ENCODE measurements around the gene MAOB.
"Not testable (repeated sequence)": the region's sequence is repeated elsewhere in the genome, so short reads cannot be mapped to it uniquely, and the experiment has no call there.

Gene MAOB

GRCh38 chrX:43735957-43736356 lies 146.3 kb downstream of the MAOB start:
- Histone ChIP-seq H3K4me3 (ENCODE audit: low read length) (no peak overlapping the region), H3K9me3 (ENCODE audit: control insufficient read depth, insufficient read depth, low read length) (no peaks in the 10 kb centered on the region), H3K4me1 (ENCODE audit: control insufficient read depth, insufficient read depth, low read length) (no peaks in the 10 kb centered on the region), H3K27ac (ENCODE audit: low read length) (no peak overlapping the region), H3K36me3 (ENCODE audit: control insufficient read depth, insufficient read depth, low read length) (no peaks in the 10 kb centered on the region), H3K27me3 (ENCODE audit: control insufficient read depth, insufficient read depth, low read length) (no peaks in the 10 kb centered on the region)
- no peak for DNase-seq (ENCODE audit: low read depth, low spot score)
- no CpG with 5 or more reads among the region's 3 CpGs for WGBS (ENCODE audit: insufficient coverage, insufficient read length)

DNA sequence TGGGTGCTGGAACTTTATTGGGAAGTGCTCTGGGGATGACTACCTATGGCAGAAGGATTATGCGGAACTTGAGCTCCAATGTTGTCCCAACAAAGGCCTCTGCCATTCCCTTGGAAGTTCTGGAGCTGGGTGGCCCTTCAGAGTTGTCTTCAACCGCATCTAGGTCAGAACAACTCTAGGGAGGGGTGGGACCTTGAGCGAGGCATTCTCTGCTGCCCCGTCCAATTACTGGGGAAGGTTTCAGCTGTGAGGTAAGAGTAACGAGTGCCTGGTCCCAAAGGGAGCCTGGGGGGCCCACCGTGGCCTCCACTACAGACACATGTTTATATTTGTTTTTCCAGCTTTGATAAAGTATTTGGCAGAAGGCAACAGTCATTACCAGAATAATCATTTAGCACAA lies 146.7 kb downstream of the MAOB start:
- Histone ChIP-seq H3K4me1 (ENCODE audit: control insufficient read depth, insufficient read depth, low read length) (no peaks in the 10 kb centered on the region), H3K27me3 (ENCODE audit: control insufficient read depth, insufficient read depth, low read length) (no peaks in the 10 kb centered on the region), H3K9me3 (ENCODE audit: control insufficient read depth, insufficient read depth, low read length) (no peaks in the 10 kb centered on the region), H3K4me3 (ENCODE audit: low read length) (no peak overlapping the region), H3K27ac (ENCODE audit: low read length) (no peak overlapping the region), H3K36me3 (ENCODE audit: control insufficient read depth, insufficient read depth, low read length) (no peaks in the 10 kb centered on the region)
- WGBS (ENCODE audit: insufficient coverage, insufficient read length): no CpG with 5 or more reads among the region's 6 CpGs
- no peak for DNase-seq (ENCODE audit: low read depth, low spot score)

- H3K36me3 ChIP-seq (ENCODE audit: control insufficient read depth, insufficient read depth, low read length): no peaks in the 10 kb centered on the region
- no peak overlapping the region for H3K4me3 ChIP-seq (ENCODE audit: low read length)
- no peaks in the 10 kb centered on the region for H3K4me1 ChIP-seq (ENCODE audit: control insufficient read depth, insufficient read depth, low read length)
- no peaks in the 10 kb centered on the region for H3K9me3 ChIP-seq (ENCODE audit: control insufficient read depth, insufficient read depth, low read length)
- H3K27me3 ChIP-seq (ENCODE audit: control insufficient read depth, insufficient read depth, low read length): no peaks in the 10 kb centered on the region
- no peak overlapping the region for H3K27ac ChIP-seq (ENCODE audit: low read length)
- DNase-seq (ENCODE audit: low read depth, low spot score): no peak
- WGBS (ENCODE audit: insufficient coverage, insufficient read length): no CpG with 5 or more reads among the region's 1 CpG
These were observed 147.8 kb downstream of the MAOB start for GRCh38 chrX:43734444-43734843.

- Histone ChIP-seq H3K4me3 (ENCODE audit: low read length) (no peak overlapping the region), H3K27me3 (ENCODE audit: control insufficient read depth, insufficient read depth, low read length) (no peaks in the 10 kb centered on the region), H3K27ac (ENCODE audit: low read length) (no peak overlapping the region), H3K36me3 (ENCODE audit: control insufficient read depth, insufficient read depth, low read length) (no peaks in the 10 kb centered on the region), H3K9me3 (ENCODE audit: control insufficient read depth, insufficient read depth, low read length) (no peaks in the 10 kb centered on the region), H3K4me1 (ENCODE audit: control insufficient read depth, insufficient read depth, low read length) (no peaks in the 10 kb centered on the region)
- WGBS (ENCODE audit: insufficient coverage, insufficient read length): no CpG with 5 or more reads among the region's 1 CpG
- DNase-seq (ENCODE audit: low read depth, low spot score): no peak
These were observed 148.6 kb downstream of the MAOB start for GRCh38 chrX:43733699-43734098.

DNA sequence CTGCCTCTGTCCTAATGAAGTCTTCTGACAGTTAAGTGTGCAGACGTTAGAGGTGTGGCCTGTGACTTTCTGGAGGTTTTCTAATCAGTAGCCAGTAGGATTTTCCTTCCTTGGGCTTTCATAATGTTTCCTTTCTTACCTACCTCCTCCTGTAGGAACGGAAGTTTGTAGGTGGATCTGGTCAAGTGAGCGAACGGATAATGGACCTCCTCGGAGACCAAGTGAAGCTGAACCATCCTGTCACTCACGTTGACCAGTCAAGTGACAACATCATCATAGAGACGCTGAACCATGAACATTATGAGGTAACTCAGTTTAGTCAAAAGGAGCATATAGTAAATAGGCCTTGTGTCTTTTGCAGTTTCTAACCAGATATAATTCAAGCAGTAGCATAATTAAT lies 151.2 kb downstream of the MAOB start:
- H3K27ac ChIP-seq (ENCODE audit: low read length): no peak overlapping the region
- no peaks in the 10 kb centered on the region for H3K9me3 ChIP-seq (ENCODE audit: control insufficient read depth, insufficient read depth, low read length)
- no peak overlapping the region for H3K4me3 ChIP-seq (ENCODE audit: low read length)
- no peaks in the 10 kb centered on the region for H3K36me3 ChIP-seq (ENCODE audit: control insufficient read depth, insufficient read depth, low read length)
- no peaks in the 10 kb centered on the region for H3K27me3 ChIP-seq (ENCODE audit: control insufficient read depth, insufficient read depth, low read length)
- no CpG with 5 or more reads among the region's 7 CpGs for WGBS (ENCODE audit: insufficient coverage, insufficient read length)
- H3K4me1 ChIP-seq (ENCODE audit: control insufficient read depth, insufficient read depth, low read length): no peaks in the 10 kb centered on the region
- DNase-seq (ENCODE audit: low read depth, low spot score): no peak

DNA sequence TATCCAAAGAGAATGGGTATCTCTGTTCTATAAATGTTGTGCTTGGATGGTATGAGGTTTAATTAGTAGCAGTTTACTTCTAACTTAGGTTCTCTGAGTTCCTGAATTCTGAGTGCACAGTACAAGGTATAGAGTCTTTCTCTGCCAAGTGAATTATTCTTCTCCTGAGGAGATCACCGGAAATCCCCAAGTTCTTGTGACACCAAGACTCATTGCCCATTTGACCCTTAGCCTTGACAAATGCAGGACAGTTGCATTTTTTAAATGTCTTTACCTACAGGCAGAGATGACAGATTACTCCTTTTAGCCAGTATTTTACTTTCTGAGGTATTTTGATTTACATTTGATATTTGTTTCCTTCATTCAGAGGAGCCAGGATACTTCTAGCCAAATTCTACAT lies 153.3 kb downstream of the MAOB start:
- Histone ChIP-seq H3K36me3 (ENCODE audit: control insufficient read depth, insufficient read depth, low read length) (no peaks in the 10 kb centered on the region), H3K4me3 (ENCODE audit: low read length) (no peak overlapping the region)

DNA sequence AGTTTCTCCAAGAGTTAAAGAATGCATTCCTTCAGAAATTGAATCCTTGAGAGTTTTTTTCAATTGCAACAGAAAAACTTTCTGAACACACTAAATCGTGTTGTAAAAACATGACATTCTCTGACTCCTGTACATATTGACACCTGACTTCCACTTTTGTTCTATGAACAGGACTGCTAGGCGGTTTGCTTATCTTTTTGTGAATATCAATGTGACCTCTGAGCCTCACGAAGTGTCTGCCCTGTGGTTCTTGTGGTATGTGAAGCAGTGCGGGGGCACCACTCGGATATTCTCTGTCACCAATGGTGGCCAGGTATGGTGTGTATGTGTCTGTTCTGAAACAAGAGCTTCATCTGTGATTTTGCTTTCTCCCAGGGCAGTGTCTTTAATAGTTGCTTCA lies 154.2 kb downstream of the MAOB start:
- no CpG with 5 or more reads among the region's 5 CpGs for WGBS (ENCODE audit: insufficient coverage, insufficient read length)
- Histone ChIP-seq H3K27me3 (ENCODE audit: control insufficient read depth, insufficient read depth, low read length) (no peaks in the 10 kb centered on the region), H3K4me1 (ENCODE audit: control insufficient read depth, insufficient read depth, low read length) (no peaks in the 10 kb centered on the region)

More for the DNA sequence above, 153.3 kb downstream of the MAOB start:
- H3K27me3 ChIP-seq (ENCODE audit: control insufficient read depth, insufficient read depth, low read length): no peaks in the 10 kb centered on the region
- H3K9me3 ChIP-seq (ENCODE audit: control insufficient read depth, insufficient read depth, low read length): no peaks in the 10 kb centered on the region
- no peak overlapping the region for H3K27ac ChIP-seq (ENCODE audit: low read length)
- DNase-seq (ENCODE audit: low read depth, low spot score): no peak
- WGBS (ENCODE audit: insufficient coverage, insufficient read length): no CpG with 5 or more reads among the region's 1 CpG
- H3K4me1 ChIP-seq (ENCODE audit: control insufficient read depth, insufficient read depth, low read length): no peaks in the 10 kb centered on the region

GRCh38 chrX:43727254-43727653 lies 155.0 kb downstream of the MAOB start:
- H3K27me3 ChIP-seq (ENCODE audit: control insufficient read depth, insufficient read depth, low read length); H3K4me3 ChIP-seq (ENCODE audit: low read length); DNase-seq (ENCODE audit: low read depth, low spot score); H3K36me3 ChIP-seq (ENCODE audit: control insufficient read depth, insufficient read depth, low read length); H3K4me1 ChIP-seq (ENCODE audit: control insufficient read depth, insufficient read depth, low read length); H3K9me3 ChIP-seq (ENCODE audit: control insufficient read depth, insufficient read depth, low read length); H3K27ac ChIP-seq (ENCODE audit: low read length): not testable (repeated sequence)
- WGBS (ENCODE audit: insufficient coverage, insufficient read length): no CpG with 5 or more reads among the region's 6 CpGs

More for the DNA sequence above, 154.2 kb downstream of the MAOB start:
- no peak for DNase-seq (ENCODE audit: low read depth, low spot score)
- no peak overlapping the region for H3K4me3 ChIP-seq (ENCODE audit: low read length)
- no peaks in the 10 kb centered on the region for H3K36me3 ChIP-seq (ENCODE audit: control insufficient read depth, insufficient read depth, low read length)
- H3K9me3 ChIP-seq (ENCODE audit: control insufficient read depth, insufficient read depth, low read length): no peaks in the 10 kb centered on the region
- no peak overlapping the region for H3K27ac ChIP-seq (ENCODE audit: low read length)

- no CpG with 5 or more reads among the region's 5 CpGs for WGBS (ENCODE audit: insufficient coverage, insufficient read length)
- H3K27me3 ChIP-seq (ENCODE audit: control insufficient read depth, insufficient read depth, low read length); H3K36me3 ChIP-seq (ENCODE audit: control insufficient read depth, insufficient read depth, low read length); H3K4me3 ChIP-seq (ENCODE audit: low read length); H3K27ac ChIP-seq (ENCODE audit: low read length); H3K4me1 ChIP-seq (ENCODE audit: control insufficient read depth, insufficient read depth, low read length); H3K9me3 ChIP-seq (ENCODE audit: control insufficient read depth, insufficient read depth, low read length); DNase-seq (ENCODE audit: low read depth, low spot score): not testable (repeated sequence)
These were observed 157.0 kb downstream of the MAOB start for GRCh38 chrX:43725227-43725626.

DNA sequence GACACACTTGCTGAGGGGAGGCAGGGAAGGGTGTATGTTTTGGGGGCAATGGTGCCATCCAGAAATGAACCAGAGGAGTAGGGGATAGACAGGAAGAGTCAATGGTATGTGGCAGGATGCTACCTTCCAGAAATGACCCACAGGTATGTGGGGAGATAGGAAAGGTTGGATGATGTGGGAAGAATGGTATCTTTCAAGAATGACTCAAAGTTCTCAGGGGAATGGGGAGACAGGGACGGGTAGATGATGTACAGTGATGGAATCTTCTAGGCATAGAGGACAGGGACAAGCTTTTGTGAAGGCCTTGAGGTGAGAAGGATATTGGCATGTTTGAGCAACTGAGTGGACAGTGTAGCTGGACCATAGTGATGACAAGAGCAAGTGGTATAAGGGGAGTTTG lies 161.3 kb downstream of the MAOB start:
- Histone ChIP-seq H3K36me3 (ENCODE audit: control insufficient read depth, insufficient read depth, low read length) (no peaks in the 10 kb centered on the region), H3K9me3 (ENCODE audit: control insufficient read depth, insufficient read depth, low read length) (no peaks in the 10 kb centered on the region), H3K27me3 (ENCODE audit: control insufficient read depth, insufficient read depth, low read length) (no peaks in the 10 kb centered on the region), H3K27ac (ENCODE audit: low read length) (no peak overlapping the region), H3K4me3 (ENCODE audit: low read length) (no peak overlapping the region), H3K4me1 (ENCODE audit: control insufficient read depth, insufficient read depth, low read length) (no peaks in the 10 kb centered on the region)
- no CpG with 5 or more reads among the region's 1 CpG for WGBS (ENCODE audit: insufficient coverage, insufficient read length)
- no peak for DNase-seq (ENCODE audit: low read depth, low spot score)

DNA sequence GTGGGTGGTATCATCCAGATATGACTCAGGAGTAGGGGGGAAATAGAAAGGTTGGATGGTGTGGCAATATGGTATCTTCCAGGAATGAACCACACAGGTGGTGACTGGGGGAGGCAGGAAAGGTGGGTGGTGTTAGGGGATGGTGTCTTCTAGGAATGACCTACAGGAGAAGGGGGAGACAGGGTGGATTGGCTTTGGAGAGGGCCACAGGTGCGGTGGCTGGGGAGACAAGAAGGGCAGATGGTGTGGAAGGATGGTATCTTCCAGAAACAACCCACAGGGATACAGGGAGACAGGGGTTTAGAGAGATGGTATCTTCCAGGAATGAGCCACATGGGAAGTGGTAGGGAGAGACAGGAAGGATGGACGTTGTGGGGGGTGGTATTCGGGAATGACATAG lies 162.2 kb downstream of the MAOB start:
- Histone ChIP-seq H3K9me3 (ENCODE audit: control insufficient read depth, insufficient read depth, low read length) (no peaks in the 10 kb centered on the region), H3K27me3 (ENCODE audit: control insufficient read depth, insufficient read depth, low read length) (no peaks in the 10 kb centered on the region), H3K4me1 (ENCODE audit: control insufficient read depth, insufficient read depth, low read length) (no peaks in the 10 kb centered on the region), H3K36me3 (ENCODE audit: control insufficient read depth, insufficient read depth, low read length) (no peaks in the 10 kb centered on the region), H3K4me3 (ENCODE audit: low read length) (no peak overlapping the region), H3K27ac (ENCODE audit: low read length) (no peak overlapping the region)
- no CpG with 5 or more reads among the region's 3 CpGs for WGBS (ENCODE audit: insufficient coverage, insufficient read length)
- DNase-seq (ENCODE audit: low read depth, low spot score): no peak

Measured in iPS DF 6.9 (cell line).